MV-4-11 (cell line): ENCODE results near the gene TSPAN32.

Source experiments
- DNase-seq: peaks from one replicate; lab custom pipeline; 2025; lab: John Stamatoyannopoulos, UW

Gene TSPAN32

DNA sequence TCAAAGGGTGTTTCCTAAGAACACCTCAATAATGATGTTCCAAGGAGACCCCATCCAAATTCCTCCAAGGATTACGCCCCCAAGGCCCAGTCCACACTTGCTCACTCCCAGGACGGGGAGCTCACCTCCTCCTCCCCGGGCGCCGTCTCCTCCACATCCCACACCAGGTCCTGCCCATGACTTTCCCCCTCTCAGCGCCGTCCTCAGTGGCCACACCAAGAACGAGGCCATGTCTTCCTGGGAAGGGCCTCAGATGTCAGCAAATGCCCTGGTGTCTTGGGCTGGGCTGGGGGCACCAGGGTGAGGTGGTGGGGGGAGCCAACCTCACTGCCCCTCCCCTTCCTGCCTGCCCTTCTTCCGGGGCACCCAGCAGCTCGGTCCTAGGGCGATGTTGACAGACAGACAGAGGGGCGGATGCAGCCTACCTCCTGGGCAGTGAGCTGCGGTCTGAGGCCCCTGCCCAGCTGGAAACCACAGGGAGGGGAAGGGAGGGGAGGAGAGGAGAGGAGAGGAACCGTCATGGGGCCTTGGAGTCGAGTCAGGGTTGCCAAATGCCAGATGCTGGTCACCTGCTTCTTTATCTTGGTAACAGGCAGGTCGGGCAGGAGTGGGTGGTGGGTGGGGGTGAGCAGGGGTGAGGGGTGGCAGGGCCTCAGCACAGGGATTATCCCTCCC lies at the start of gene TSPAN32, which contains the start of gene C11orf21:
Gene TSPAN32, plus strand, starts transcription at position 383 of the 675 bp plus-strand sequence. Its CDS starts 137 bp downstream, at position 520.
Gene C11orf21, minus strand, starts transcription at position 288 of the 675 bp plus-strand sequence. Its CDS starts 110 bp downstream, at position 178.
- DNase-seq = peak; percentile 91

DNA sequence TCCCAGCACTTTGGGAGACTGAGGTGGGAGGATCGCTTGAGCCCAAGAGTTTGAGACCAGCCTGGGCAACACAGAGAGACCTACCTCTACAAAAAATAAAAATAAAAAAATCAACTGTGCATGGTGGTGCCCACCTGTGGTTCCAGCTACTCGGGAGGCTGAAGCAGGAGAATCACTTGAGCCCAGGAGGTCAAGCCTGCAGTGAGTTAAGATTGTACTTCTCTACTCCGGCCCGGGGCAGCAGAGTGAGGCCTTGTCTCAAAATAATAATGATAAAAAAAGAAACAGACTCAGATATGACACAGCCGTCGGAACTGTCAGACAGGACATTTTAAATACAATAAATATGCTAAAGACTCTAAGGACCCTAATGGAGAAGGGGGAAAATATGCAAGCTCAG lies 49.8 kb upstream of the TSPAN32 start:
- DNase-seq = no peak

DNA sequence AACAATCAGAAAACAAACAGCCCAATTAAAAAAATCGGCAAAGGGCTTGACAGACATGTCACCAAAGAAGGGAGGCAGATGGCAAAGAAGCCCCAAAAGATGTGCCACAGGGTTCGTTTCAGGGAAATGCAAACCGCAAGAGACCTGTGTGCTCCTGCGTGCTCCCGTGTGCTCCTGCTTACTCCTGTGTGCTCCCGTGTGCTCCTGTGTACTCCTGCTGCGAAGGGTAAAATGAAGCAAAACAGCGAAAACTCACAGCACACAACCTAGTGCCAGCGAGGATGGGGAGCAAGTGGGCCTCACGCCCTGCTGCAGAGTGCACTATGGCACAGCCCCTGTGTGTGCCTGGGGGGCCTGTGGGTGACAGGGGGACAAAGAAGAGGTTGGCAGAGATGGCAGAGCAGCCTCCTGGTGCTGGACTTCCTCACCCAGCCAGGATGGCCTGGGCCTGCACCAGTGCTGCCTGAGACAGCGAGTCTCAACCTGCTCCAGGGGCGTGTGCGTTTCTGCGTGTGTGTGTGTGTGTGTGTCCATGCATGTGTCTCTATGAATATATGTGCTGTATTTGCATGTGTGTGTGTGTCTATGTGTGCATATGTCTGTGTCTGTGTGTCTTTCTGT lies 45.4 kb upstream of the TSPAN32 start:
- no peak for DNase-seq

- no peak for DNase-seq
These were observed 44.7 kb upstream of the TSPAN32 start for GRCh38 chr11:2256951-2257700.

DNA sequence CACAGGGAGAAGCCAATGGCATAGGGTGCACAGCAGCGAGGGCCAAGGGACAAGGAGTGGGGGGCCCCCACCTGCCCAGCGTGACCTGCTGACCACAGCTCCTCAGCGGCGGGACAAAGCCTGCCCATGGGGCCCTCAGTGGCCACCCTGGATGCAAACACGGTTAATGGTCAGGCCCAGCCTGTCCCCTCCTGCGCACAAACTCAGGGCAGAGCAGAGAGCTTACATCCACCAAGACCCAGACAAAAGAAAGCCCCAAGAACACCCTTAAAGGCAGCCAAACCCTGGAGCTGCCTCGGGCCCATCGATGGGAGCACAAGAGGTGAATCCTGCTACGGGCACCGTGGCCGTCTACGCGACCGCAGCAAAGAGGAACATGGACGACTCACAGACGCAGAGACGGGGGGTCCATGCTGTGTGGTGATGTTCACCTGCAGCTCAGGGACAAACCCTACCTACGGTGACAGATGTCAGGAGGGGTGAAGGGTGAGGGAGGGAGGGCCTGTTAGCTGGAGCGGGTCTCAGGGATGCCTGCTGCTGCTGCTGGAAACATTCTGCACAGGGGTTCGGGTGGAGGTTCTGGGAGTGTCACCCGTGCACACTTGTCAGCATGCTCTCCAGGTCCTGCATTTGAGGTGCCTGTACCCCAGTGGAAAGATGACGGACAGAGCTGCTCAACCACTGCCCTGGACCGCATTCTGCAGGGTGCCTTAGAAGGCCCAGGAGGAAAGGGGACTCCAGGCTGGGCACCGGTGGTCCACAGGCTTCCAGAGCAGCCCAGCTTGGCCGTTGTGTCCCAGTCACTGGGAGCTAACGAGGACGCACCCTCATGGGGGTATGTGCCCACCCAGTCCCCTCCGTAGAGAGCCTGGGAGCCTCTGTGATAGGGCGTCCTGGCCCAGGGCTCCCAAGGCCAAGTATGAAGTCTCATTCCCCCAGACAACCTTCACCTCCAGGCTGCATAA lies 43.0 kb upstream of the TSPAN32 start:
- DNase-seq = no peak

- no peak for DNase-seq
These were observed 42.4 kb upstream of the TSPAN32 start for GRCh38 chr11:2259466-2259830.

GRCh38 chr11:2259897-2260451 lies 41.8 kb upstream of the TSPAN32 start:
- DNase-seq = no peak

- no peak for DNase-seq
These were observed 41.1 kb upstream of the TSPAN32 start for GRCh38 chr11:2260491-2261364.

GRCh38 chr11:2261436-2262230 lies 40.2 kb upstream of the TSPAN32 start:
- DNase-seq = no peak

DNA sequence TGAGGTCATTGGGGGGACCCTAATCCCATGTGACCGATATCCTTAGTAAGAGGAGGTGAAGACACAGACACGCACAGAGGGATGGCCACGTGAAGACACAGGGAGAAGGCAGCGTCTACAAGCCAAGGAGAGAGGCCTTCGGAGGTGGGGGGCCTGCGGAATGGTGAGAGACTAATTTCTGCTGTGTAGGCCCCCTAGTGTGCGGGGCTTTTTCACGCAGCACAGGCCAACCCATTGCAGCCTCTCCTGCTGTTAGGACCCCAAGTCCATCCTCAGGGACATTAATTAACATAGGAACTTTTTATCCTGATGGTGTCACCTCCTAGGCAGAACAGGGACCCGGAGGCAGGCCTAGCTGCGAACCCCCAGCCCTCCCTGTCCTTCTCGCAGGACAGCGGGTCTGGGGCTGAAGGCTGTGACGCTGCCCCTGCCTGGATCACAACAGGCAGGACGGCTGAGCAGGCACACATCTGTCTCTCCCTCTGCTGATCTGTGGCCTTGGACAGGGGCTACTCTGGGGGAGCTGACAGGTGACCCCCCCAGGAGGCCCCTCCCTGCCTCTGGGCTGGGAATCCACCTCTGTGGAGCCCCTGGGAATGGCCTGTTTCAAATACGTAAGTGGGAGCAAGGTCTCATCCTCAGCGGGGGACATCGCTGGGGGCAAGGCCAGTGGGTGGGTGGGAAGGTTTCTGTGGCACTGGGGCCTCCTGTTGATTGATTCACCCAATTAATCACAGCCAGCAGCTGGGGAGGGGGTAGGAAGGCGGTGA lies 39.3 kb upstream of the TSPAN32 start:
- DNase-seq = no peak

GRCh38 chr11:2263071-2263565 lies 38.7 kb upstream of the TSPAN32 start:
- DNase-seq = no peak

- no peak for DNase-seq
These were observed 38.0 kb upstream of the TSPAN32 start for GRCh38 chr11:2263724-2264360.

DNA sequence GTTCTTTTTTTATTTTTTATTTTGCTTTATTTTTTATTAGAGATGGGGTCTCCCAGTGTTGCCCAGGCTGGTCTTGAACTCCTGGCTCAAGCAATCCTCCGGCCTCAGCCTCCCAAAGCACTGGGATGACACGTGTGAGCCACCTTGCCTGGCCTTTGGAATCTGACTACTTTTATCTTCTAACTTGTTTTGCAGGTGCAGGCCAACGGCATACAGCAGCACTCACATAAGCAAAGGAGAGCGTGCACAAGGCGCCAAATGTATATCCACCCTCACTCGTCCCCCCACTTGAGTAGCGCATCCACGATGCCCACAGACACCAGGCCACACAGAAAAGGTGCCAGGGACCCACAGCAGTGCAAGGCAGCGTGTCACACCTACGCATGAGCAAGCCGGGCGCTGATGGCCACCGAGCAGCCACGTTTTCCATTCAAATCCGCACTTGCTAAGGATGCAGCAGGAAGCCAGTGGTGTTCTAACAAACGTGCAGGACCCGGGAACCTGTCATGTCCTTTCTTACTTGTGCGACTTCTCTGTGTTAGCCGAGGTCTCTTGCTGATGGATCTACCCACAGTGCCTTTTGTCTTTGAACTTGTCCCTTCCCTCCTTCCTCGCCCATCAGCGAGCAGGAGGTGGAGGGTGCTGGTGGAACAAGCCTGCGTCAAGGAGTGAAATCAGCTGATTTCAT lies 37.3 kb upstream of the TSPAN32 start:
- no peak for DNase-seq

- peak; percentile 98 for DNase-seq
These were observed 36.4 kb upstream of the TSPAN32 start for GRCh38 chr11:2265396-2265795.

GRCh38 chr11:2265854-2266585 lies 35.8 kb upstream of the TSPAN32 start:
- no peak for DNase-seq

DNA sequence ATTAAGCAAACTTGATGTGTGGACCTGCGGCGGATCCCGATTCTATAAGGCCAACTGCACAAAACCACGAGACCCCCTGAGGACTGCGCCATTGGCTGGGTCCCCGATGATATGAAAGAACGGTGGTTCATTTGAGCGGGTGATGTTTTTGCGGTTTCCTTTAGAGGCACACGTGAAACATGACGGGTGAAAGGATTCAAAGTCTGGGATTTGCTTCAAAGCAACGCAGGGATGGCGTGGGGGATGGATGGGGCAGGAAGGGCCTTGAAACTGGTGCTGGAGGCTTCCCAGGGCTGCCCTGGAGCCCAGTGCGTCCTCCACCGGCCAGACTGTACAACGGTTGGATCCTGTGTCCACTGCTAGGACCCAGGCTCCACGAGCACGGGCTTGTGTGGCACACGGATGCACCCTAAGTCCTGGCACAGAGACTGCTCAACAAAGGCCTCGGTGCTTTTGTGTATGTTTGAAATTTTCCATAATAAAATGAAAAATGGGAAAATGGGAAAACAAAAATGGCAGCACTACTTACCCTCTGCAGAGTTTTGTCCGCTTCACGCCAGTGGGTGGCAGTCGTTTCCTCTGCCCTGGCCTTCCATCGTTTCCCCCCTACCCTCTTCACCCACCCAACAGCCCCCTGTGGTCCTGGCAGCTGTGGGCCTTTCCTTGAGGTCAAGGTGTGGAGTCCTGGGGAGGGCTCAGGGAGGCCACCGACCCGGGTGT lies 35.1 kb upstream of the TSPAN32 start:
- no peak for DNase-seq
